WTC11 (cell line): ENCODE data around the gene KIAA0930. TPM values are rescaled to one million over a fixed set of nuclear protein-coding genes. Genes with fewer than 3 reads are reported as not detected.

ENCODE experiments used
- ATAC-seq: fragments of 200-7000 bp; cut with Tn5 transposase; 2 replicates; pipeline ENCODE4 v1.10.0; 2021; ENCODE audit warnings: mild to moderate bottlenecking, moderate library complexity
- CTCF ChIA-PET: fragments of 300-600 bp; sonication (Branson Sonifier 250); formaldehyde crosslinking; loops from one replicate; lab custom pipeline; 2021; ENCODE audit warnings: antibody characterized with exemption; lab: Charles Lee
- POLR2A ChIA-PET: fragments of 350-600 bp; sonication (Branson Sonifier 250); formaldehyde crosslinking; loops from one replicate; lab custom pipeline; 2021; ENCODE audit warnings: antibody characterized with exemption; lab: Charles Lee
- DNase-seq: peaks from one replicate; pipeline ENCODE4 v3.0.0; 2021; ENCODE audit warnings: low spot score
- H3K27ac Mint-ChIP-seq: 2 replicates; pipeline ENCODE4 v1.8.0; 2021; ENCODE audit warnings: mixed read lengths
- H3K27me3 Mint-ChIP-seq: 2 replicates; pipeline ENCODE4 v1.8.0; 2021; ENCODE audit warnings: low read depth, mild to moderate bottlenecking, moderate library complexity, mixed read lengths
- H3K36me3 Mint-ChIP-seq: 2 replicates; pipeline ENCODE4 v1.8.0; 2021; ENCODE audit warnings: mixed read lengths
- H3K4me1 Mint-ChIP-seq: 2 replicates; pipeline ENCODE4 v1.8.0; 2022; ENCODE audit warnings: mixed read lengths
- H3K4me3 Mint-ChIP-seq: 2 replicates; pipeline ENCODE4 v1.8.0; 2021; ENCODE audit warnings: mild to moderate bottlenecking, moderate library complexity, mixed read lengths
- H3K9me3 Mint-ChIP-seq: 2 replicates; pipeline ENCODE4 v1.8.0; 2021; ENCODE audit warnings: mixed read lengths
- AFF4 ChIP-seq: sonication (generic); formaldehyde crosslinking; IDR thresholded peaks from 2 replicates; pipeline ENCODE4 v1.8.1; 2023; ENCODE audit warnings: mild to moderate bottlenecking, missing genetic modification reagents, borderline replicate concordance
- CREB1 ChIP-seq: sonication (generic); formaldehyde crosslinking; IDR thresholded peaks from 2 replicates; pipeline ENCODE4 v1.8.0; 2023; ENCODE audit warnings: mild to moderate bottlenecking, missing genetic modification reagents
- ERG ChIP-seq: fragments of 250-450 bp; sonication (Bioruptor Pico); IDR thresholded peaks from 2 replicates; pipeline ENCODE4 v1.8.0; 2021; ENCODE audit warnings: mild to moderate bottlenecking
- SP1 ChIP-seq: sonication (generic); formaldehyde crosslinking; conservative IDR thresholded peaks from 2 replicates; pipeline ENCODE4 v1.8.1; 2022; ENCODE audit warnings: missing genetic modification reagents
- TP53 ChIP-seq: sonication (generic); formaldehyde crosslinking; IDR thresholded peaks from 2 replicates; pipeline ENCODE4 v1.8.1; 2023; ENCODE audit warnings: mild to moderate bottlenecking, missing genetic modification reagents
- ZNF281 ChIP-seq: sonication (generic); formaldehyde crosslinking; IDR thresholded peaks from 2 replicates; pipeline ENCODE4 v1.8.0; 2023; ENCODE audit warnings: mild to moderate bottlenecking, missing genetic modification reagents
- ZNF317 ChIP-seq: sonication (generic); formaldehyde crosslinking; IDR thresholded peaks from 2 replicates; pipeline ENCODE4 v1.8.1; 2023; ENCODE audit warnings: low read depth, mild to moderate bottlenecking, moderate library complexity, missing genetic modification reagents, borderline replicate concordance
- ZNF416 ChIP-seq: fragments of 250-450 bp; sonication (Bioruptor Pico); IDR thresholded peaks from 2 replicates; pipeline ENCODE4 v1.9.0; 2021; ENCODE audit warnings: mild to moderate bottlenecking, inconsistent platforms
- total RNA-seq: library from RNA; stranded (reverse); gene quantifications from 3 replicates; pipeline ENCODE4 v1.2.3, GENCODE V29; 2021
- TF ChIP-seq, protein P1 (sequence below): sonication (generic); formaldehyde crosslinking; IDR thresholded peaks from 2 replicates; pipeline ENCODE4 v1.8.1; 2023; ENCODE audit warnings: mild to moderate bottlenecking, missing genetic modification reagents
- TF ChIP-seq, protein P2 (sequence below): sonication (generic); formaldehyde crosslinking; IDR thresholded peaks from 2 replicates; pipeline ENCODE4 v1.8.0; 2022; ENCODE audit warnings: missing genetic modification reagents

Gene KIAA0930
- total RNA-seq, 1 experiment from 2014 or later: 62.1 TPM

DNA sequence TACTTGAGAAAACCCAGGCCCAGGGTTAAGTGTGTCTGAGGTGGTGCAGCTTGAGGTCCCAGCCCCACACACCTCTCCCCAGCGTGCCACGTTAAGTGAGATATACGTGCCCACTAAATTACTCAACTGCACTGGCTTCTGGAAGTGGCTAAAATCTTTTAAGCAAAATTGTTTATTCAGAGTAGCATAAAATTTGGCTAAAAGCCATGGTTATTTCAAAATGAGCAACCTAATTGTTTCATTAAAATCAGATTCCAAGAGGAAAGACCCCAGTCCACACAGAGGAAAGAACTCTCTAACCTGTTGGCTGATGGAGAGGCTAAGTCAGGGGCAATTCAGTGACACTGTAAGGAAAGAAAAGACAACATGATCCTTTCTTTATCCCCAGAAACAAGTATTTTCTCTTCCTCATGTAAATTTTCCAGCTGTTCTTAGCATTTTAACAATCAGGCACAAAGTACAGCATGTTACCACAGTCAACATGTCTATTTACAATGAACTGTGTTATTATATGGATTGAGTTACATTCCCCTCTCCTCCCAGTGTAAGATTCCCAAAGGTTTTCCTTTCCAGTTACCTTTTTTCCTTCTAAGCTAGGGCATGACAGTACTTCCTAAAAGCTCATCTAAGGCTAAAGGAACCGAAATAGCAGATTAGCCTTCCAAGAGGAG lies 50.4 kb downstream of the KIAA0930 start (continued):
- TF ChIP-seq, protein P1, sequence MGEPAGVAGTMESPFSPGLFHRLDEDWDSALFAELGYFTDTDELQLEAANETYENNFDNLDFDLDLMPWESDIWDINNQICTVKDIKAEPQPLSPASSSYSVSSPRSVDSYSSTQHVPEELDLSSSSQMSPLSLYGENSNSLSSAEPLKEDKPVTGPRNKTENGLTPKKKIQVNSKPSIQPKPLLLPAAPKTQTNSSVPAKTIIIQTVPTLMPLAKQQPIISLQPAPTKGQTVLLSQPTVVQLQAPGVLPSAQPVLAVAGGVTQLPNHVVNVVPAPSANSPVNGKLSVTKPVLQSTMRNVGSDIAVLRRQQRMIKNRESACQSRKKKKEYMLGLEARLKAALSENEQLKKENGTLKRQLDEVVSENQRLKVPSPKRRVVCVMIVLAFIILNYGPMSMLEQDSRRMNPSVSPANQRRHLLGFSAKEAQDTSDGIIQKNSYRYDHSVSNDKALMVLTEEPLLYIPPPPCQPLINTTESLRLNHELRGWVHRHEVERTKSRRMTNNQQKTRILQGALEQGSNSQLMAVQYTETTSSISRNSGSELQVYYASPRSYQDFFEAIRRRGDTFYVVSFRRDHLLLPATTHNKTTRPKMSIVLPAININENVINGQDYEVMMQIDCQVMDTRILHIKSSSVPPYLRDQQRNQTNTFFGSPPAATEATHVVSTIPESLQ (CRISPR knock-in tag): no peak
- TF ChIP-seq SP1 (CRISPR knock-in tag): no peak
- no peak for TF ChIP-seq AFF4 (CRISPR knock-in tag)
- TF ChIP-seq ZNF416: no peak
- TF ChIP-seq ERG (CRISPR knock-in tag): no peak
- TF ChIP-seq ZNF281: no peak
- TF ChIP-seq ZNF317 (CRISPR knock-in tag): no peak

DNA sequence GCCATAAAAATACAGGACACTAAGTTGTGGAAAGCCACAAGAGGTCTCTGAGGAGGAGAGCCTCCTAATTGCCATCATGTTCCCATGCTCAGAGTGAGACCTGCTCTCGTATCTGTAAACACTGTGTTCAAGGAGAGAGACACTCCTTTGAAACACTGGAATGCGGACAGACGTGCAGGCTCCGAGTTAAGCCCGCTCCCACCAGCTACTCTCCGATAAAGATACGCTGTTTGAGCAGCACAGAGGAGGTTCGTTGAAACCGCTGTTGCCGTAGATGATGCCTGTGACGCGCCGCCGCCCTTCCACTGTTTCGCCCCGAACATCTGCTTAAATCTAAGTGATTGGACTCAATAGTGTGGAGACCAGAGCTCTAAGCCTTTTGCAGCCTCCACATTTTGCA lies 51.9 kb downstream of the KIAA0930 start:
- H3K9me3 Mint-ChIP-seq: no peaks in the 10 kb centered on the region

More for the DNA sequence above, 51.9 kb downstream of the KIAA0930 start:
- H3K36me3 Mint-ChIP-seq: peaks cover 23% of the 10 kb centered on the region
- ChIA-PET CTCF (interaction anchor here (1.2 kb wide), 1 partner anchor 20 kb away, joined by 4 read pairs; no protein-coding TSS in a partner anchor), POLR2A (no interaction called here)
- H3K4me1 Mint-ChIP-seq: peaks cover 30% of the 10 kb centered on the region
- TF ChIP-seq, protein P2, sequence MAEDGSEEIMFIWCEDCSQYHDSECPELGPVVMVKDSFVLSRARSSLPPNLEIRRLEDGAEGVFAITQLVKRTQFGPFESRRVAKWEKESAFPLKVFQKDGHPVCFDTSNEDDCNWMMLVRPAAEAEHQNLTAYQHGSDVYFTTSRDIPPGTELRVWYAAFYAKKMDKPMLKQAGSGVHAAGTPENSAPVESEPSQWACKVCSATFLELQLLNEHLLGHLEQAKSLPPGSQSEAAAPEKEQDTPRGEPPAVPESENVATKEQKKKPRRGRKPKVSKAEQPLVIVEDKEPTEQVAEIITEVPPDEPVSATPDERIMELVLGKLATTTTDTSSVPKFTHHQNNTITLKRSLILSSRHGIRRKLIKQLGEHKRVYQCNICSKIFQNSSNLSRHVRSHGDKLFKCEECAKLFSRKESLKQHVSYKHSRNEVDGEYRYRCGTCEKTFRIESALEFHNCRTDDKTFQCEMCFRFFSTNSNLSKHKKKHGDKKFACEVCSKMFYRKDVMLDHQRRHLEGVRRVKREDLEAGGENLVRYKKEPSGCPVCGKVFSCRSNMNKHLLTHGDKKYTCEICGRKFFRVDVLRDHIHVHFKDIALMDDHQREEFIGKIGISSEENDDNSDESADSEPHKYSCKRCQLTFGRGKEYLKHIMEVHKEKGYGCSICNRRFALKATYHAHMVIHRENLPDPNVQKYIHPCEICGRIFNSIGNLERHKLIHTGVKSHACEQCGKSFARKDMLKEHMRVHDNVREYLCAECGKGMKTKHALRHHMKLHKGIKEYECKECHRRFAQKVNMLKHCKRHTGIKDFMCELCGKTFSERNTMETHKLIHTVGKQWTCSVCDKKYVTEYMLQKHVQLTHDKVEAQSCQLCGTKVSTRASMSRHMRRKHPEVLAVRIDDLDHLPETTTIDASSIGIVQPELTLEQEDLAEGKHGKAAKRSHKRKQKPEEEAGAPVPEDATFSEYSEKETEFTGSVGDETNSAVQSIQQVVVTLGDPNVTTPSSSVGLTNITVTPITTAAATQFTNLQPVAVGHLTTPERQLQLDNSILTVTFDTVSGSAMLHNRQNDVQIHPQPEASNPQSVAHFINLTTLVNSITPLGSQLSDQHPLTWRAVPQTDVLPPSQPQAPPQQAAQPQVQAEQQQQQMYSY: no peak
- TF ChIP-seq CREB1 (CRISPR knock-in tag) (no peak), TP53 (no peak), ZNF281 (no peak)
- TF ChIP-seq, all 79 proteins: peak for 0
- H3K27ac Mint-ChIP-seq: peak overlapping the region; percentile 48; the same call in 1 of the 2 replicates
- no peaks in the 10 kb centered on the region for H3K27me3 Mint-ChIP-seq
- DNase-seq: no peak
- no peak for ATAC-seq
- no peak overlapping the region for H3K4me3 Mint-ChIP-seq
